HUES64 (cell line): ENCODE measurements around the gene SPNS3.

Experiments used
- H3K27ac ChIP-seq: 2 replicates; pipeline ENCODE4 v1.7.0; 2013; ENCODE audit warnings: low read depth, low read length, inconsistent platforms
- H3K27me3 ChIP-seq: 2 replicates; pipeline ENCODE4 v1.6.1; 2013; ENCODE audit warnings: mild to moderate bottlenecking, low read length; ENCODE audit not compliant: insufficient read depth
- H3K36me3 ChIP-seq: 2 replicates; pipeline ENCODE4 v1.6.1; 2013; ENCODE audit warnings: mild to moderate bottlenecking, low read length; ENCODE audit not compliant: insufficient read depth
- H3K4me1 ChIP-seq: 2 replicates; pipeline ENCODE4 v1.6.1; 2013; ENCODE audit warnings: mild to moderate bottlenecking, low read length, moderate library complexity; ENCODE audit not compliant: insufficient read depth
- H3K4me3 ChIP-seq: 2 replicates; pipeline ENCODE4 v1.5.1; 2013; ENCODE audit warnings: mild to moderate bottlenecking, low read length, moderate library complexity
- H3K9ac ChIP-seq: 2 replicates; pipeline ENCODE4 v1.6.1; 2013; ENCODE audit warnings: mild to moderate bottlenecking, low read depth, low read length
- H3K9me3 ChIP-seq: 2 replicates; pipeline ENCODE4 v1.6.1; 2013; ENCODE audit warnings: low read depth, low read length; ENCODE audit not compliant: insufficient read depth
- WGBS: fragments of 150-250, 120-280 bp; methylation state at CpG from one replicate; pipeline ENCODE4 v1.1.7; 2013; ENCODE audit warnings: missing lambda C conversion rate; 5-methylcytosine and 5-hydroxymethylcytosine counted together

SPNS3 gene

GRCh38 chr17:4505187-4505586, 71.4 kb downstream of the SPNS3 start:
- WGBS, result 91% methylated on average over 5 of the region's 5 CpGs
- no peak overlapping the region for H3K9ac ChIP-seq
- no peaks in the 10 kb centered on the region for H3K9me3 ChIP-seq
- no peak overlapping the region for H3K27ac ChIP-seq
- H3K27me3 ChIP-seq, result peaks cover 16% of the 10 kb centered on the region
- H3K4me1 ChIP-seq, result no peaks in the 10 kb centered on the region
- H3K4me3 ChIP-seq, result no peak overlapping the region
- no peaks in the 10 kb centered on the region for H3K36me3 ChIP-seq

DNA sequence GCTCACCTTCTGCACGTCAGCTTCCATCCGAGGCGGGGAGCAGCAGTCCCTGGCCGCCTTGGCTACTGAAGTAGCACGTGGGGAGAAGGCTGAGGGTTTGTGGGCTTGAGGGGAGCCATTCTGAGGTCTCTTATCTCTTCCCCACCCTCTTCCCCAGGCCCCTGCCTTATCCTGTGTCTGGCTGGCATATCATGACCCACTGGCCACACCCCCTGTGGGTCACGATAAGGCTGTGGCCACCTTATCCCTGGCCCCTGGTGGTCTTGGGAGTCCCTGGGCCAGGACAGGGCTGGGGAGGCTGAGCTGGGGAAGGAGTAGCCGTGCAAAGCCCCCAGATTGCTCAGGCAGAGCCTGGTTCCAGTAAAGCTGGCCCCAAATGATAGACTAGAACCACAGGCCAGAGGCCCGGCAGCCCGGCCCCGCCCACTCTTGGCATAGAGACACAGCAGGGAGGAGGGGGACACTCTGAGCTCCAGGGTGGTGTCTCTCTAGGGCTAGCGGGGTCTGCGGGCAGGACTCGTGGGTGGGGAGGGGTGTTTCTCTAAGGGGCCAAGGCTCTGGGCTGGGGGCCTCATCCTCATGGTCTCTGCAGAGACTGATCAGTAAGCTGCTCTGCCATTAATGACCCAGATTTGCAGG, 72.6 kb downstream of the SPNS3 start:
- H3K4me1 ChIP-seq, result no peaks in the 10 kb centered on the region
- no peak overlapping the region for H3K9ac ChIP-seq
- no peak overlapping the region for H3K27ac ChIP-seq
- H3K27me3 ChIP-seq, result peaks cover 5% of the 10 kb centered on the region
- H3K4me3 ChIP-seq, result no peak overlapping the region
- 86% methylated on average over 13 of the region's 13 CpGs for WGBS
- H3K36me3 ChIP-seq, result no peaks in the 10 kb centered on the region
- H3K9me3 ChIP-seq, result no peaks in the 10 kb centered on the region

DNA sequence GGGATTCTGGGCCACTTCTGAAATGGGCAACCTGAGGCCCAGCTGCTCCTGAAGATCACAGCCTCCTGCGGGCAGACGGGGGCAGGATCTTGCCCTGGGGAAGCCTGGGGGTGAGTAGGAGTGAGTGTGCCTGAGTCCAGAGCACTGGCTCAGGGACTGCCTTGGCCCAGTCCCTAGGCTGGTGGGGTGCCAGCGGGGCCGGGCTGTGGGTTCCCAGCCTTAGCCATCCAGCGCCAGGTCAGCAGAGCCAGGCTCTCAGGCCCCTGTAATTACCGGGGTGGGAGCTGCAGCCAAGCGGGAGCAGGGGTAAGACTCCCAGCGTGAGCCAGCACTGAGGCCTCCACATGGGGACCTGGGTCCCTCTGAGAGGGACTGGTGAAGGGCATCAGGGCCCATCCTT, 73.2 kb downstream of the SPNS3 start:
- 92% methylated on average over 8 of the region's 8 CpGs for WGBS
- no peaks in the 10 kb centered on the region for H3K4me1 ChIP-seq
- H3K27me3 ChIP-seq, result no peaks in the 10 kb centered on the region
- H3K4me3 ChIP-seq, result no peak overlapping the region
- H3K9ac ChIP-seq, result no peak overlapping the region
- H3K9me3 ChIP-seq, result no peaks in the 10 kb centered on the region
- no peak overlapping the region for H3K27ac ChIP-seq
- no peaks in the 10 kb centered on the region for H3K36me3 ChIP-seq

DNA sequence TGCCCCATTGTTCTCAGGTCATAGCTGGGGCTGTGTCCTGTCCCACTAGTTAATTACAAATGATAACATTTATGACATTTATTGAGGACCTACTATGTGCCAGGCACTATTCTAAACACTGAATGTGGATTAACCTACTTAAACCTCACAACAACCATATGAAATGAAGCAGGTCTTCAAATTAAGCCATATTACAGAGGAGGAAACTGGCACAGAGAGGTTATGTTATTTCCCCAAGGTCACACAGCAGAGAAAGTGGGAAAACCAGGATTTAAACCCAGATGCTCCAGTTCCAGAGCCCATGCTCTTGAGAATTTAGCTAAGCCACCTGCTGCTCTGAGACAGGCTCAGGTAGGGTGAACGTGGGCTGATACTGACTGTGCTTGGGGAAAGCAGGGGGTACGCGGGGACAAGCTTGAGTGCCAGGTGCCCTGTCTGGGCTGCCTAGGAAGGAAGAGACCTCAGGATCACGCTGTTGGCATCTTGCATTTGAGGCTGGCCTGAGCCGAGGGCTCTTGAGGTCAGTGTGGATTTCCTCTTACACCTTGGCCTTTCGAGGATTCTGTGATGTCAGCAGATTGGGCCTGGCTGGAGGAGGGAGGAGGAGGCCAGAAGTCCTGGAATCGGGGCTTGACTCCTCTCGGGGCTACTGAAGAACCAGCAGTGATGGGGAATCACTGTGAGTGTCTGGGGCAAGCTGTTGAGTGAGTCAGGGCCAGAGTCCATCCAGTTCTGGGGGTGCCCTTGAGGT, 73.8 kb downstream of the SPNS3 start:
- Histone ChIP-seq H3K27ac (no peak overlapping the region), H3K4me1 (no peaks in the 10 kb centered on the region), H3K36me3 (no peaks in the 10 kb centered on the region), H3K27me3 (no peaks in the 10 kb centered on the region), H3K9ac (no peak overlapping the region), H3K9me3 (no peaks in the 10 kb centered on the region), H3K4me3 (no peak overlapping the region)
- 93% methylated on average over 8 of the region's 8 CpGs for WGBS

DNA sequence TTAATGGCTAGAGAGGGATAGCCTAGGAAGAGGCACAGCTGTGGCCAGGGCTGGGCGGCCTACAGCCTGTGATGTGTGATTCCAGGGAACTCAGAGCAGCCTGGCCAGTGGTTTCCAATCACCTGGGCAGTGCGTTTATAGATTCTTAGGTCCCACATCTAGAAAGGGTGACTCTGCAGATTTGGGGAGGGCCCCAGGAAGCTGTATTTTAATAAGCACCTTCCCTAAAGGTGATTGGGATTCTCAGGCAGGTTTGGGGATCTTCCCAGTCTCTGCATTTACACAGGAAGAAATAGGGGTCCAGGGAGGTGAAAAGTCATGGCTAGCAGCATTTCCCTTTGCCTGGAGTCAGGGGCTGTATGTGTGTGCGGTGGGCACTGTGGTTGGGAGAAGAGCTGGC, 74.5 kb downstream of the SPNS3 start:
- peaks cover under 1% of the 10 kb centered on the region; the same call in 1 of the 2 replicates for H3K4me1 ChIP-seq
- no peak overlapping the region for H3K27ac ChIP-seq
- WGBS, result 94% methylated on average over 3 of the region's 3 CpGs
- no peaks in the 10 kb centered on the region for H3K27me3 ChIP-seq
- no peaks in the 10 kb centered on the region for H3K9me3 ChIP-seq
- H3K4me3 ChIP-seq, result no peak overlapping the region
- no peak overlapping the region for H3K9ac ChIP-seq
- H3K36me3 ChIP-seq, result no peaks in the 10 kb centered on the region

DNA sequence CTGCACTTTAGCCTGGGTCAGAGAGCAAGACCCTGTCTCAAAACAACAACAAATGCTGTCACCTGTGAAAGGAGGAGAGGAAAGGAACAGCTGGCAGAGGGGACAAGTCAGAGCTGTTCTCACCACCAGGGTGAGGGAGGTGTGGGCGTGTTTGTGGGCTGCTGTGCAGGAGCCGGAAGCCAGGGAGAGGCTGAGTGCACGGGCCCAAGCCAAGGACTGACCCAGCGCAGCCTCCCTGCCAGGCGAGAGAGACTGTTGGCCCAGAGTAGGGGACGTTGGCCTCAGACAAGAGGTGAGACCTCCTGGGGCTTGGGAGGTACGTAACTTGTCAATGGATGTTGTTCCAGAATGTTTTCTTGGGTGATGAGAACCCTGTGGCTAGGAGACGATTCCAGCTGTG, 75.7 kb downstream of the SPNS3 start:
- no peak overlapping the region for H3K4me3 ChIP-seq
- no peak overlapping the region for H3K27ac ChIP-seq
- 88% methylated on average over 8 of the region's 8 CpGs for WGBS
- H3K9me3 ChIP-seq, result no peaks in the 10 kb centered on the region
- H3K36me3 ChIP-seq, result no peaks in the 10 kb centered on the region
- peaks cover 7% of the 10 kb centered on the region; the same call in 1 of the 2 replicates for H3K4me1 ChIP-seq
- no peak overlapping the region for H3K9ac ChIP-seq
- no peaks in the 10 kb centered on the region for H3K27me3 ChIP-seq

DNA sequence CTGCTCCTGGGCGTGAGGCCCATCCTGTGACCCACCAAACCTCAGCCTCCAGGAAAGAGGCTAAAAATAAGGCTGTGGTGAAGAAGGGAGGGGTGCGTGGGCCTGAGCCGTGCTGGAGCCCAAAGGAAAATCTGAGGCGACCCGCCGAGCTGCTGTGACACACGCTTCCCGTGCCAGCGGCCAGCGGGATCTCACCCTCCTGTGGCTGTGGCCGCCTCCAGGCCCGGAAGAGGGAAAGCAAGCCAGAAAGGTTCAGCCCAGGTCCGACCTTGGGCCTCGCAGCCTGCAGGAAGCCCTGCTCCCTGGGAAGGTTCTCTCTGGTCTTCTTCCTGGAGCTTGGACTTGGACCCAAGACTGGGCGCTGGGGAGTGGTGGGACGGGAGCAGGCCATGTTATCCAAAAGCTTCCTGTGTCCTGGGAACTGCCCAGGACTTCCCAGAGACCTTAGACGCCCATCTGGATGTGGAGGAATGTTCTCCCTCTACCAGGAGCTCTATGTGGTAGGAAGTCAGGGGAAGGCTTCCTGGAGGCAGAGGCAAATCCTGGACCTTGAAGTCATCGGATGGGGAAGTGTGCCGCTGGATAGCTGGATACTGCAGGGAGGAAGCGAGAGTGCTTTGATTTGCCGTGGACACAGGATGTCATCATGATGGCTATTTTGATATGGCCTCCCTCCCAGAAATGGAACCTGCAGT, 76.3 kb downstream of the SPNS3 start:
- H3K4me3 ChIP-seq, result no peak overlapping the region
- H3K9ac ChIP-seq, result no peak overlapping the region
- H3K36me3 ChIP-seq, result no peaks in the 10 kb centered on the region
- peaks cover 7% of the 10 kb centered on the region; the same call in 1 of the 2 replicates for H3K4me1 ChIP-seq
- no peak overlapping the region for H3K27ac ChIP-seq
- WGBS, result 91% methylated on average over 21 of the region's 21 CpGs
- H3K9me3 ChIP-seq, result no peaks in the 10 kb centered on the region
- no peaks in the 10 kb centered on the region for H3K27me3 ChIP-seq

DNA sequence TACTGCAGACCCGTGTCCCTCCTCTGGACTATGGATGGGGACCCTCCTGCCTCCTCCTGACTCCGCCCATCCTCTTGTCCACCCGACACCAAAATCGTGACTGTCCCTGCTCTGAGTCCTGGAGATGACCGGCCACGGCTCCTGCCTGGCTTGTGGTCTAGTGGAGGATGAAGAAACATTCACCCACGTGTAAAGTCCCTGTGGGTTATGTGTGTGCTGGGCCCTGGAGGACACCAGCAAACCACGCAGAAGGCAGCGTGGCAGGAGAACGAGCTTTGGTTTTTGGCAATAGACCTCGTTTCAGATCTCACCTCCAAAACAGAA, 76.8 kb downstream of the SPNS3 start:
- H3K27me3 ChIP-seq, result no peaks in the 10 kb centered on the region
- no peak overlapping the region for H3K9ac ChIP-seq
- WGBS, result 95% methylated on average over 11 of the region's 11 CpGs
- no peak overlapping the region for H3K27ac ChIP-seq
- H3K9me3 ChIP-seq, result no peaks in the 10 kb centered on the region
- no peaks in the 10 kb centered on the region for H3K36me3 ChIP-seq
- no peak overlapping the region for H3K4me3 ChIP-seq
- peaks cover 7% of the 10 kb centered on the region; the same call in 1 of the 2 replicates for H3K4me1 ChIP-seq

- Histone ChIP-seq H3K4me1 (peaks cover 7% of the 10 kb centered on the region; the same call in 1 of the 2 replicates), H3K27ac (no peak overlapping the region), H3K4me3 (no peak overlapping the region), H3K9ac (no peak overlapping the region), H3K36me3 (no peaks in the 10 kb centered on the region), H3K27me3 (no peaks in the 10 kb centered on the region), H3K9me3 (no peaks in the 10 kb centered on the region)
- 93% methylated on average over 10 of the region's 10 CpGs for WGBS
Observed at GRCh38 chr17:4511199-4511932, 77.6 kb downstream of the SPNS3 start.

DNA sequence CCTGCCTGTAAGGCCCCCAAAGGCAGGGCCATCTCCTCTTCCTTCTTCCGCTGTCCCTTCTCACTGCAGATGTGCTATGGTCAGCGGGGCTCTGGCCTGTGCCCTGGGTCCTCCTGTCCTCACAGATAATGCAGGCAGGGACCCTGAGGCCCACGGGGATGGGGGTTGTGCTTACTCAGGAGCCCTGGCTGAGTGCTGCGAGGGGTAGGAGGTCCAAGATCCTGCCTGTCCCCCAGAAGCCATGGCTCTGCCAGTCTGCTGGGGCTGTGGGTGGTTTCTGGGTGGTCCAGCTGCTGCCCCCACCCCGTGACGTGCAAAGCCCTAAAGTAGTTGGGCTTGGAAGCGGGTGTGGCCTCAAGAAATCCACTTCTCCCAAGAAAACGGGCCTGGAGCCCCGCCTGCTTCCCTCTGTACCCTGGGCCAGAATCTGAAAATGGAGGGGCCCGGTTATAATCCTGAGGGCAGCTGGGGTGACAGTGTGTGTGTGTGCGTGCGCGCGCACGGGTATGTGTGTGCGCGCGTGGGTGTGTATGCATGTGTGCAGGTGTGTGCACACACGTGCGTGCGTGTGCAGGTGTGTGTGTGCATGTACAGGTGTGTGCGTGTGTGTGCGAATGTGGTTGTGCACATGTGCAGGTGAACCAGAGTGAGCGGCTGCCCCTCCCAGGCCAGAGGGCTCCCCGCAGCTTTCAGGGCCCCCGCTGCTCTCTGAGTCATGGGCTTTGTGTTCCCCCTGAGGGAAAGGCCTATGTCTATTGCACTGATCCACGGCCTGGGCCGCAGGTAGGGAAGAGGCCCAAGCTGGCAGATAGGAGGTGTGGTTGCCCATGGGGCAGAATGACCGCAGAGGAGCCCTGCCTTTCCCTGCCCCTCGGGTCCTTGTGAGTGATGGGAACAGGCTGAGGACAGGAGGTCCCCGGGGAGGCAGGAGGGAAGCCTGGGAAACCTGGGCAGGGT, 78.7 kb downstream of the SPNS3 start:
- WGBS, result 92% methylated on average over 31 of the region's 31 CpGs
- Histone ChIP-seq H3K27me3 (no peaks in the 10 kb centered on the region), H3K9me3 (no peaks in the 10 kb centered on the region), H3K9ac (no peak overlapping the region), H3K4me3 (no peak overlapping the region), H3K36me3 (no peaks in the 10 kb centered on the region), H3K4me1 (peaks cover 7% of the 10 kb centered on the region; the same call in 1 of the 2 replicates), H3K27ac (no peak overlapping the region; the same call in 1 of the 2 replicates)
